Measurements from ENCODE around the gene PPM1H.

Gene PPM1H

GRCh38 chr12:62793256-62794217 lies 141.4 kb downstream of the PPM1H start:
- peak; percentile 98 for DNase-seq

GRCh38 chr12:62792236-62792870 lies 142.6 kb downstream of the PPM1H start:
- DNase-seq, result peak; percentile 50

- DNase-seq, result no peak
These were observed 145.1 kb downstream of the PPM1H start for GRCh38 chr12:62789851-62790250.

GRCh38 chr12:62787611-62788010 lies 147.3 kb downstream of the PPM1H start:
- DNase-seq, result peak; percentile 51

GRCh38 chr12:62787023-62787422 lies 147.9 kb downstream of the PPM1H start:
- DNase-seq, result no peak

- DNase-seq, result peak; percentile 97
These were observed 148.9 kb downstream of the PPM1H start for GRCh38 chr12:62785941-62786559.

GRCh38 chr12:62784576-62784975 lies 150.4 kb downstream of the PPM1H start:
- peak; percentile 49 for DNase-seq

- peak; percentile 45 for DNase-seq
These were observed 151.1 kb downstream of the PPM1H start for GRCh38 chr12:62783881-62784280.

- no peak for DNase-seq
These were observed 153.6 kb downstream of the PPM1H start for GRCh38 chr12:62781136-62781880.

GRCh38 chr12:62779488-62779887 lies 155.5 kb downstream of the PPM1H start:
- DNase-seq, result no peak

GRCh38 chr12:62778187-62778586 lies 156.8 kb downstream of the PPM1H start:
- DNase-seq, result no peak

- no peak for DNase-seq
These were observed 158.0 kb downstream of the PPM1H start for GRCh38 chr12:62776997-62777396.

GRCh38 chr12:62776575-62776974 lies 158.4 kb downstream of the PPM1H start:
- DNase-seq, result no peak

- DNase-seq, result no peak
These were observed 160.2 kb downstream of the PPM1H start for GRCh38 chr12:62774794-62775193.

- DNase-seq, result peak; percentile 77
These were observed 162.5 kb downstream of the PPM1H start for GRCh38 chr12:62772416-62772955.

- DNase-seq, result no peak
These were observed 163.1 kb downstream of the PPM1H start for GRCh38 chr12:62771828-62772227.

GRCh38 chr12:62770381-62770780 lies 164.6 kb downstream of the PPM1H start:
- no peak for DNase-seq

GRCh38 chr12:62769076-62769619 lies 165.8 kb downstream of the PPM1H start:
- no peak for DNase-seq

GRCh38 chr12:62767946-62768345 lies 167.0 kb downstream of the PPM1H start:
- no peak for DNase-seq

GRCh38 chr12:62767496-62767895 lies 167.5 kb downstream of the PPM1H start:
- DNase-seq, result peak; percentile 81

- DNase-seq, result no peak
These were observed 168.5 kb downstream of the PPM1H start for GRCh38 chr12:62766496-62766895.

All from fibroblast of skin of right quadriceps (primary cell).